GM06990 (cell line): ENCODE data around the gene SERPINI2.

ENCODE experiments used
- DNase-seq: peaks from one replicate; pipeline ENCODE4 v3.0.0-alpha.2; 2011; ENCODE audit not compliant: insufficient read length; ENCODE audit errors: extremely low read depth
- H3K27me3 ChIP-seq: replicated peaks from 2 replicates; pipeline ENCODE4 v1.6.0; 2011; ENCODE audit warnings: low read length; ENCODE audit not compliant: control insufficient read depth, insufficient read depth
- H3K36me3 ChIP-seq: 2 replicates; pipeline ENCODE4 v1.5.1; 2011; ENCODE audit warnings: low read length; ENCODE audit not compliant: control insufficient read depth, insufficient read depth
- H3K4me3 ChIP-seq: replicated peaks from 2 replicates; pipeline ENCODE4 v1.5.1; 2011; ENCODE audit warnings: low read depth, mild to moderate bottlenecking, control low read depth, low read length
- TF ChIP-seq, protein P1 (sequence below): IDR thresholded peaks from 2 replicates; pipeline ENCODE4 v1.5.1; 2011; ENCODE audit warnings: low read length, control low read depth, mild to moderate bottlenecking, inconsistent platforms; ENCODE audit not compliant: insufficient read depth, poor library complexity, severe bottlenecking

Gene SERPINI2

DNA sequence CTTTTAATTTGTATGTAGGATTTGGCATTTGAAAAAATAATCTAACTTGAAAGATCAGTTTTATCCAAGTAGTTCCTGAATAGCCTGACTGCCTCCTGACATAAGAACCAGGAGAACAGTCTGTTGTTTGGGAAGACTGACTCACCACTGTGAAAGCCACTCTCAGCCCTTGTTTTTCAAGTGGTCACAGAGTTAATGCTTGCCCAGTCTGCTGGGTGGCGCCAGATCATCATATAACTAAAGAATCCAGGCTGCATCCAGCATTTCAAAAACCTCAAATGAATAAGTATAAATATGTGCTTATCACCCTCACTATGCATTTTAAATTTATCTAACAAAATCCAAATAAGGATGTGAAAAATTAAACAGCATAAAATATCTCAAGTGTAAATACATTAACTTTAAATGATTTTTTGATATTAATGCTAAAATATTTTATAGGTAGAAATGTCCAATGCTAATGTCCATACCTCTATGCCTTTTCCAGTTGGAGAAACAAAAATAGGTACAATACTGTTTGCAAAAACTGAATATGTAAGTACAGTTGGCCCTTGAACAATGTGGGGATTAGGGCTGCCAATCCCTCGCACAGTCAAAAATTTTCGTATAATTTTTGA is 66.9 kb downstream of the SERPINI2 start:
- Histone ChIP-seq H3K36me3 (no peaks in the 10 kb centered on the region), H3K4me3 (no peak overlapping the region), H3K27me3 (no peaks in the 10 kb centered on the region)
- TF ChIP-seq, protein P1, sequence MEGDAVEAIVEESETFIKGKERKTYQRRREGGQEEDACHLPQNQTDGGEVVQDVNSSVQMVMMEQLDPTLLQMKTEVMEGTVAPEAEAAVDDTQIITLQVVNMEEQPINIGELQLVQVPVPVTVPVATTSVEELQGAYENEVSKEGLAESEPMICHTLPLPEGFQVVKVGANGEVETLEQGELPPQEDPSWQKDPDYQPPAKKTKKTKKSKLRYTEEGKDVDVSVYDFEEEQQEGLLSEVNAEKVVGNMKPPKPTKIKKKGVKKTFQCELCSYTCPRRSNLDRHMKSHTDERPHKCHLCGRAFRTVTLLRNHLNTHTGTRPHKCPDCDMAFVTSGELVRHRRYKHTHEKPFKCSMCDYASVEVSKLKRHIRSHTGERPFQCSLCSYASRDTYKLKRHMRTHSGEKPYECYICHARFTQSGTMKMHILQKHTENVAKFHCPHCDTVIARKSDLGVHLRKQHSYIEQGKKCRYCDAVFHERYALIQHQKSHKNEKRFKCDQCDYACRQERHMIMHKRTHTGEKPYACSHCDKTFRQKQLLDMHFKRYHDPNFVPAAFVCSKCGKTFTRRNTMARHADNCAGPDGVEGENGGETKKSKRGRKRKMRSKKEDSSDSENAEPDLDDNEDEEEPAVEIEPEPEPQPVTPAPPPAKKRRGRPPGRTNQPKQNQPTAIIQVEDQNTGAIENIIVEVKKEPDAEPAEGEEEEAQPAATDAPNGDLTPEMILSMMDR, result peak; percentile 26
- DNase-seq, result no peak

DNA sequence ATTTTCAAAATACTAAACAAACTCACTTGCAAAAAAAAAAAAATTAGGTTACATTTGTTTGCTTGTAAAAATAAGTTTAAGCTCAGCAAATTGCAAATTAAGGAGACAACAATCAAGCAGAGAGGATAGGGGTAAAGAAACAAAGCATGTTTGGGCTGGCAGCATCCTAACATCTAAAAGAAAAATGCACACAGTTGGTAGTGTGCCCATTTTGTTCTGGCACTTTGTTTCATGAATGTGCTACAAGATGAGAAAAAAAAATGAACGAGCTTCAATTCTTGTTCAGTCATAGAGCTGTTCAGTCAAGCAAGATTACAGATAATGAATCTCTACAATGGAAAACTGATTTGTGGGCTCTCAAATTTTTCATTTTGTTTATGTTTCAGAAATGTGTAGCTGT is 76.0 kb downstream of the SERPINI2 start:
- no peaks in the 10 kb centered on the region for H3K36me3 ChIP-seq
- no peak for DNase-seq
- H3K27me3 ChIP-seq, result no peaks in the 10 kb centered on the region
- TF ChIP-seq, protein P1, result no peak
- H3K4me3 ChIP-seq, result no peak overlapping the region

DNA sequence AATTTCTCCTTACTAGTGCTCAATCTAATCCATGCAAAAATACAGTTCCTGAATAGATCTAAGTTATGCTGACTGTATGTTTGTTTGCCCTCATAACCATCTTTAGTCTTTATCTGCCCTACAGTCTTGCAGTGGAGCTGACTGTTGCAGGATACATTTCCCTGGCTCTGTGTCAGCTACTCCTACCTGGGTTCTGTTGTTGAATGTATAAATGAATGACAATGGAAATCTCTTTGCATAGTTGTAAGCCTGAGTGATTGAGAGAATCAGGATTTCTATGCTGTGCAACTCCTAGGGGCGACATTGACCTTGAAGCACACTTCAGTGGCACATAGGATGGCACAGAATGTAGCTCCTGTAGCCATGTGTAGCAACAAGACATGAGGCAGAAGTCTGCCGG is 77.8 kb downstream of the SERPINI2 start:
- H3K36me3 ChIP-seq, result no peaks in the 10 kb centered on the region
- H3K4me3 ChIP-seq, result no peak overlapping the region
- TF ChIP-seq, protein P1, result no peak
- DNase-seq, result no peak
- H3K27me3 ChIP-seq, result no peaks in the 10 kb centered on the region

DNA sequence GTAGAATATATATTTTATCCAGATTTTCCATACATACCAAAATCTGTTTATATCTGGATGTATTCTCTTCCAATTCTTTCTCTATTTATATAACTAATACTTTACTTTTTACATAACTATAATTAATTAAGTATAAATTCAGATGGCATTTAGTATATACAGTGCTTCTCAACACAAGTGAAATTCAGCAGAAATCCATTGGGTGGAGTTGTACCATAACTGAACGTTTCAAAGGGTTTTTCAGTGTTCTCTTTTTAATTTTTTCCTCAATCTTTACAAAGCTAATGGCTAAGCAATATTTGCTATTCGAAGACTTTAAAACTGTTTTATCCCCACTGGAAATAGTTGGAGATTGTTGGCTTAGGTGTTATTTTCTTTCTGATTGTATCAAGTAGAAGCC is 79.8 kb downstream of the SERPINI2 start:
- TF ChIP-seq, protein P1, result no peak
- Histone ChIP-seq H3K36me3 (no peaks in the 10 kb centered on the region), H3K27me3 (no peaks in the 10 kb centered on the region), H3K4me3 (no peak overlapping the region)
- no peak for DNase-seq
